Stimulated activated CD4-positive, alpha-beta T cell treated with anti-CD3 and anti-CD28 coated beads, Interleukin-1b, Interleukin-23, amount 100 ng/mL, for 4 hours (primary cell): ENCODE results near the gene CDC42EP3.

Source experiments
- DNase-seq, 2 donors: peaks; one replicate each; pipeline ENCODE4 v3.0.0-alpha.2; 2020; ENCODE audit warnings: low read depth in 2 of 2

Gene CDC42EP3

GRCh38 chr2:37671009-37671815, at the start of gene CDC42EP3:
Gene CDC42EP3, minus strand, starts transcription at chr2:37671642. Its CDS starts 25,055 bp downstream, at chr2:37646587.
- peak; percentile 64 to 74 for DNase-seq

- DNase-seq, result no peak
Observed at GRCh38 chr2:37721201-37721560, 49.7 kb upstream of the CDC42EP3 start.

GRCh38 chr2:37720533-37721200, 49.2 kb upstream of the CDC42EP3 start:
- no peak for DNase-seq

- DNase-seq, result no peak
Observed at GRCh38 chr2:37718515-37719161, 47.2 kb upstream of the CDC42EP3 start.

GRCh38 chr2:37713258-37713700, 41.8 kb upstream of the CDC42EP3 start:
- no peak for DNase-seq

- no peak for DNase-seq
Observed at GRCh38 chr2:37711831-37712230, 40.4 kb upstream of the CDC42EP3 start.

- DNase-seq, result no peak
Observed at GRCh38 chr2:37711308-37711731, 39.9 kb upstream of the CDC42EP3 start.

- no peak for DNase-seq
Observed at GRCh38 chr2:37709111-37709510, 37.7 kb upstream of the CDC42EP3 start.

- DNase-seq, result no peak
Observed at GRCh38 chr2:37708146-37708545, 36.7 kb upstream of the CDC42EP3 start.

GRCh38 chr2:37707393-37707792, 36.0 kb upstream of the CDC42EP3 start:
- DNase-seq, result no peak

- DNase-seq, result no peak
Observed at GRCh38 chr2:37706334-37707183, 35.1 kb upstream of the CDC42EP3 start.

GRCh38 chr2:37705191-37705590, 33.7 kb upstream of the CDC42EP3 start:
- no peak for DNase-seq

GRCh38 chr2:37698931-37699481, 27.6 kb upstream of the CDC42EP3 start:
- DNase-seq, result no peak

GRCh38 chr2:37695336-37695735, 23.9 kb upstream of the CDC42EP3 start:
- no peak for DNase-seq

- DNase-seq, result no peak
Observed at GRCh38 chr2:37692711-37693110, 21.3 kb upstream of the CDC42EP3 start.

GRCh38 chr2:37689751-37690150, 18.3 kb upstream of the CDC42EP3 start:
- DNase-seq, result no peak

GRCh38 chr2:37688771-37689468, 17.5 kb upstream of the CDC42EP3 start:
- DNase-seq, result no peak

- DNase-seq, result no peak
Observed at GRCh38 chr2:37686792-37687526, 15.5 kb upstream of the CDC42EP3 start.

- no peak for DNase-seq
Observed at GRCh38 chr2:37684809-37685208, 13.4 kb upstream of the CDC42EP3 start.
